ENCODE data around the gene GPR35. TPM values are rescaled to one million over a fixed set of nuclear protein-coding genes. Genes with fewer than 3 reads are reported as not detected.

The GPR35 gene
- total RNA-seq, 1 experiment from 2014 or later, result 1.3 TPM

DNA sequence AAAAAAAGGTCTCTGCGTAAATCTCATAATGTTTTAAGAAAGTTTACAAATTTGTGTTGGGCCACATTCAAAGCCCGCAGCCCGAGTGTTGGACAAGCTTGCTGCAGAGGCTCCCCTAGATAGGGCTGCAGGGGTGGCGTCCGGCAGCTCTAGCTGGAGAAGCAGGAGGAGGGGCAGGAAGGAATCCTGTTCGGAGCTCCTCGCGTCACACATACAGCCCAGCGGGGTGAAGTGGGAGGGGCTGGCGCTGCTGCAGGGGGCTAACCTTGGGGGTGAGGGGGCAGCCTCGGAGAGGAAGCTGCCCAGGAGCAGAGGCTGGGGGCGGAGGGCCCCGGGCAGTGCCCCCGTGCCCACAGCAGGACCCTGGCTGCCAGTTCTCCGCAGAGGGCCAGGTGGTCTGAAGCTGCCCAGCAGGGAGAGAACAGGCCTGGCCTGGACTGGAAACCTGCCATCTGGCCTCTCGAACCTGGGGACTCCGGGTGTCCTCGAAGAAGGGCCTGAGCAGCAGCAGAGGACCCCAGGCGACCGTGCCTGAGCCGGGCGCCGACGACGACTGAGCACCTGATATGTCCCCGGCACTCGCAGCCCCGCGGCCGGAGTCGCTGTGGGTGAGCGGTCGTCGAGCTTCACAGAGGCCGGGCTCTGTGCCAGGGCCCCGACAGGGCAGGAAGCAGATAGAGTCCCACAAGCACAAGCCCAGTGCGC lies 2.6 kb upstream of the GPR35 start:
- intact Hi-C loops (cut with micrococcal nuclease; ENCODE audit: unreplicated experiment), result no loop called here
- CTCF ChIA-PET, result no interaction called here
- POLR2A ChIA-PET, result no interaction called here

GRCh38 chr2:240623531-240624010 lies 1.7 kb upstream of the GPR35 start:
- H3K4me3 ChIP-seq (ENCODE audit: low read depth in 2 of 2, low read length in 2 of 2), result no peak overlapping the region
- ATAC-seq, result no peak
- no peaks in the 10 kb centered on the region; the same call in 1 of the 2 replicates for H3K4me1 ChIP-seq (ENCODE audit: control insufficient read depth, insufficient read depth, low read length)
- no peaks in the 10 kb centered on the region; the same call in 1 of the 2 replicates for H3K9me3 ChIP-seq (ENCODE audit: control insufficient read depth, insufficient read depth, low read depth, low read length)
- ChIA-PET CTCF (no interaction called here), POLR2A (no interaction called here)
- H3K36me3 ChIP-seq (ENCODE audit: control insufficient read depth, insufficient read depth, low read length), result no peaks in the 10 kb centered on the region
- no peak for DNase-seq (ENCODE audit: low read depth, low spot score)
- BruUV-seq (replicated peaks), result no TSS peak
- no peaks in the 10 kb centered on the region for H3K27me3 ChIP-seq (ENCODE audit: control insufficient read depth, insufficient read depth, low read length)
- H3K27ac ChIP-seq (ENCODE audit: low read length), result no peak overlapping the region
- in situ Hi-C loops (cut with HindIII; ENCODE audit: low pct_unique_long_range_greater_than_20kb, low sequenced_read_pairs), result no loop called here
- TF ChIP-seq, protein P1, sequence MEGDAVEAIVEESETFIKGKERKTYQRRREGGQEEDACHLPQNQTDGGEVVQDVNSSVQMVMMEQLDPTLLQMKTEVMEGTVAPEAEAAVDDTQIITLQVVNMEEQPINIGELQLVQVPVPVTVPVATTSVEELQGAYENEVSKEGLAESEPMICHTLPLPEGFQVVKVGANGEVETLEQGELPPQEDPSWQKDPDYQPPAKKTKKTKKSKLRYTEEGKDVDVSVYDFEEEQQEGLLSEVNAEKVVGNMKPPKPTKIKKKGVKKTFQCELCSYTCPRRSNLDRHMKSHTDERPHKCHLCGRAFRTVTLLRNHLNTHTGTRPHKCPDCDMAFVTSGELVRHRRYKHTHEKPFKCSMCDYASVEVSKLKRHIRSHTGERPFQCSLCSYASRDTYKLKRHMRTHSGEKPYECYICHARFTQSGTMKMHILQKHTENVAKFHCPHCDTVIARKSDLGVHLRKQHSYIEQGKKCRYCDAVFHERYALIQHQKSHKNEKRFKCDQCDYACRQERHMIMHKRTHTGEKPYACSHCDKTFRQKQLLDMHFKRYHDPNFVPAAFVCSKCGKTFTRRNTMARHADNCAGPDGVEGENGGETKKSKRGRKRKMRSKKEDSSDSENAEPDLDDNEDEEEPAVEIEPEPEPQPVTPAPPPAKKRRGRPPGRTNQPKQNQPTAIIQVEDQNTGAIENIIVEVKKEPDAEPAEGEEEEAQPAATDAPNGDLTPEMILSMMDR (IDR thresholded peaks at IDR 0.05), result no peak
- no peak for TF ChIP-seq TCF7L2 (IDR thresholded peaks at IDR 0.05; ENCODE audit: low read depth, low read length)
- no peak for TF ChIP-seq POLR2AphosphoS5 (IDR thresholded peaks at IDR 0.05; ENCODE audit: low read depth, low read length)
- TF ChIP-seq, protein P2, sequence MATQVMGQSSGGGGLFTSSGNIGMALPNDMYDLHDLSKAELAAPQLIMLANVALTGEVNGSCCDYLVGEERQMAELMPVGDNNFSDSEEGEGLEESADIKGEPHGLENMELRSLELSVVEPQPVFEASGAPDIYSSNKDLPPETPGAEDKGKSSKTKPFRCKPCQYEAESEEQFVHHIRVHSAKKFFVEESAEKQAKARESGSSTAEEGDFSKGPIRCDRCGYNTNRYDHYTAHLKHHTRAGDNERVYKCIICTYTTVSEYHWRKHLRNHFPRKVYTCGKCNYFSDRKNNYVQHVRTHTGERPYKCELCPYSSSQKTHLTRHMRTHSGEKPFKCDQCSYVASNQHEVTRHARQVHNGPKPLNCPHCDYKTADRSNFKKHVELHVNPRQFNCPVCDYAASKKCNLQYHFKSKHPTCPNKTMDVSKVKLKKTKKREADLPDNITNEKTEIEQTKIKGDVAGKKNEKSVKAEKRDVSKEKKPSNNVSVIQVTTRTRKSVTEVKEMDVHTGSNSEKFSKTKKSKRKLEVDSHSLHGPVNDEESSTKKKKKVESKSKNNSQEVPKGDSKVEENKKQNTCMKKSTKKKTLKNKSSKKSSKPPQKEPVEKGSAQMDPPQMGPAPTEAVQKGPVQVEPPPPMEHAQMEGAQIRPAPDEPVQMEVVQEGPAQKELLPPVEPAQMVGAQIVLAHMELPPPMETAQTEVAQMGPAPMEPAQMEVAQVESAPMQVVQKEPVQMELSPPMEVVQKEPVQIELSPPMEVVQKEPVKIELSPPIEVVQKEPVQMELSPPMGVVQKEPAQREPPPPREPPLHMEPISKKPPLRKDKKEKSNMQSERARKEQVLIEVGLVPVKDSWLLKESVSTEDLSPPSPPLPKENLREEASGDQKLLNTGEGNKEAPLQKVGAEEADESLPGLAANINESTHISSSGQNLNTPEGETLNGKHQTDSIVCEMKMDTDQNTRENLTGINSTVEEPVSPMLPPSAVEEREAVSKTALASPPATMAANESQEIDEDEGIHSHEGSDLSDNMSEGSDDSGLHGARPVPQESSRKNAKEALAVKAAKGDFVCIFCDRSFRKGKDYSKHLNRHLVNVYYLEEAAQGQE (IDR thresholded peaks at IDR 0.05; ENCODE audit: insufficient read depth in 1 of 2, low read depth in 2 of 2, low read length in 1 of 2), result no peak
- no peak for TF ChIP-seq SIN3A (IDR thresholded peaks at IDR 0.05; ENCODE audit: borderline replicate concordance, insufficient read depth, low read depth, low read length)
- intact Hi-C loops (cut with micrococcal nuclease; ENCODE audit: unreplicated experiment), result no loop called here

More for the DNA sequence above, 2.6 kb upstream of the GPR35 start:
- H3K27ac ChIP-seq (ENCODE audit: low read length), result no peak overlapping the region
- in situ Hi-C loops (cut with HindIII; ENCODE audit: low pct_unique_long_range_greater_than_20kb, low sequenced_read_pairs), result no loop called here
- no peak for ATAC-seq
- H3K4me1 ChIP-seq (ENCODE audit: control insufficient read depth, insufficient read depth, low read length), result no peaks in the 10 kb centered on the region; the same call in 1 of the 2 replicates
- DNase-seq (ENCODE audit: low read depth, low spot score), result no peak
- BruUV-seq (replicated peaks), result no TSS peak
- H3K9me3 ChIP-seq (ENCODE audit: control insufficient read depth, insufficient read depth, low read depth, low read length), result peaks cover 3% of the 10 kb centered on the region; the same call in 1 of the 2 replicates
- TF ChIP-seq POLR2AphosphoS5 (IDR thresholded peaks at IDR 0.05; ENCODE audit: low read depth, low read length), result no peak
- TF ChIP-seq TCF7L2 (IDR thresholded peaks at IDR 0.05; ENCODE audit: low read depth, low read length), result no peak
- TF ChIP-seq, protein P1 (IDR thresholded peaks at IDR 0.05), result no peak
- TF ChIP-seq, protein P2 (IDR thresholded peaks at IDR 0.05; ENCODE audit: insufficient read depth in 1 of 2, low read depth in 2 of 2, low read length in 1 of 2), result no peak
- TF ChIP-seq SIN3A (IDR thresholded peaks at IDR 0.05; ENCODE audit: borderline replicate concordance, insufficient read depth, low read depth, low read length), result no peak
- H3K27me3 ChIP-seq (ENCODE audit: control insufficient read depth, insufficient read depth, low read length), result no peaks in the 10 kb centered on the region
- no peaks in the 10 kb centered on the region for H3K36me3 ChIP-seq (ENCODE audit: control insufficient read depth, insufficient read depth, low read length)
- H3K4me3 ChIP-seq (ENCODE audit: low read depth in 2 of 2, low read length in 2 of 2), result no peak overlapping the region

Data from Panc1 (cell line).